Right cardiac atrium (tissue), 5 donors: ENCODE data around the gene FHOD3. TPM values are rescaled to one million over a fixed set of nuclear protein-coding genes. Genes with fewer than 3 reads are reported as not detected.
A peak's percentile ranks its signal among the peaks of the same experiment; 100 is the strongest.

ENCODE experiments used
- ATAC-seq, 2 donors: fragments of 200-7000 bp; cut with Tn5 transposase; one replicate each; pipeline versions ENCODE4 v1.8.0 to v1.9.1; 2020; ENCODE audit warnings: moderate library complexity in 2 of 2, mild to moderate bottlenecking in 1 of 2
- DNase-seq, 3 donors: peaks; one replicate each; pipeline ENCODE4 v3.0.0-alpha.2; 2020
- H3K27ac ChIP-seq: one replicate; pipeline ENCODE4 v1.5.1; 2013; ENCODE audit warnings: mild to moderate bottlenecking, low read length, control low read depth, moderate library complexity
- H3K27me3 ChIP-seq: one replicate; pipeline ENCODE4 v1.6.1; 2013; ENCODE audit not compliant: control insufficient read depth, insufficient read depth
- H3K4me1 ChIP-seq: one replicate; pipeline ENCODE4 v1.6.1; 2013; ENCODE audit warnings: low read length; ENCODE audit not compliant: control insufficient read depth, insufficient read depth
- H3K4me3 ChIP-seq: one replicate; pipeline ENCODE4 v1.5.1; 2013; ENCODE audit warnings: low read length, control low read depth
- H3K9me3 ChIP-seq: one replicate; pipeline ENCODE4 v1.6.1; 2013; ENCODE audit warnings: low read length; ENCODE audit not compliant: control insufficient read depth
- WGBS: extraction: QIAGEN DNeasy Blood & Tissue Kit; methylation state at CpG from one replicate; pipeline ENCODE4 v1.1.7; 2013; 5-methylcytosine and 5-hydroxymethylcytosine counted together
- intact Hi-C, 4 donors: fragments of 100-400 bp; cut with DNase I; formaldehyde crosslinking; loops; one replicate each; pipeline versions ENCODE4 v1.11.0 to v1.14.0; 2022 to 2023
- polyA plus RNA-seq: library from polyadenylated mRNA; stranded (reverse); fragments of 200-250 nt; gene quantifications from one replicate; pipeline ENCODE4 v1.2.3, GENCODE V29; 2013
- total RNA-seq, 4 donors: library from RNA; stranded (reverse); fragmentation: NEBNext Ultra II Directional; extraction: Animal tissue kit (Norgen Biotek cat#: 25700); gene quantifications; one replicate each; pipeline ENCODE4 v1.2.1, GENCODE V29; 2021
- donor health status: healthy with polysubstance abuse.
- donor health status: DM: no; HTN: yes; CAD: no.
- donor health status: DM: no; HTN: no; CAD: no.
- donor health status: DM: no; HTN: yes; CAD: no; lungs with severe emphysema.
- donor health status: DM: yes; HTN: yes; CAD: no.

Gene FHOD3
- total and polyA plus RNA-seq, 5 donors, result 118 to 157 (median 138) TPM

DNA sequence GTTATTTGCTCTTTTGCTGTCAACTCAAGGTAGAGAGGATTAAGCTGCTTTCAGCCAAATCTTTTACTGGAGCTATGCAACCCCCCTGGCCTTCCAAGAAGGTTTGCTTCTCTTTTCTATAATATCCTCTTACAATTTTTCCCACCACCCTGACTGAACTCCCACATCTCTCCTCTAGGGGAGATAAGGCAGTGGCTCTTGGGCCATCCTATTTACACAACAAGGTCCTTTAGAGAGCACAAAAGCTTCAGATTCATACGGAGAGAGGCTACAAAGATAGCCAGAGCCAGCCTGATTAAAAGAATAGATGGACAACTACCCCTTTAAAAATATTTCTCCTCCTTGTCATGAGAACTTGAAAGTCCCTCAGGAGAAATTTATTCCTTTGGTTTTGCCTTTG lies 435.6 kb downstream of the FHOD3 start:
- H3K9me3 ChIP-seq, result no peaks in the 10 kb centered on the region
- no peak overlapping the region for H3K27ac ChIP-seq
- H3K4me3 ChIP-seq, result no peak overlapping the region
- DNase-seq (no peak), ATAC-seq (no peak)
- H3K4me1 ChIP-seq, result no peaks in the 10 kb centered on the region
- H3K27me3 ChIP-seq, result no peaks in the 10 kb centered on the region
- intact Hi-C loops, result loop anchor here in 1 of 4 donors (2.0 kb wide), 1 partner anchor 60 kb away; no protein-coding TSS in a partner anchor
- WGBS, result 48% methylated on average over 1 of the region's 1 CpG

GRCh38 chr18:36734596-36734995 lies 437.1 kb downstream of the FHOD3 start:
- intact Hi-C loops, result no loop called here
- 71% methylated on average over 4 of the region's 4 CpGs for WGBS
- Histone ChIP-seq H3K4me1 (no peaks in the 10 kb centered on the region), H3K27me3 (no peaks in the 10 kb centered on the region), H3K27ac (no peak overlapping the region), H3K4me3 (no peak overlapping the region), H3K9me3 (no peaks in the 10 kb centered on the region)
- no peak for DNase-seq
- no peak for ATAC-seq

DNA sequence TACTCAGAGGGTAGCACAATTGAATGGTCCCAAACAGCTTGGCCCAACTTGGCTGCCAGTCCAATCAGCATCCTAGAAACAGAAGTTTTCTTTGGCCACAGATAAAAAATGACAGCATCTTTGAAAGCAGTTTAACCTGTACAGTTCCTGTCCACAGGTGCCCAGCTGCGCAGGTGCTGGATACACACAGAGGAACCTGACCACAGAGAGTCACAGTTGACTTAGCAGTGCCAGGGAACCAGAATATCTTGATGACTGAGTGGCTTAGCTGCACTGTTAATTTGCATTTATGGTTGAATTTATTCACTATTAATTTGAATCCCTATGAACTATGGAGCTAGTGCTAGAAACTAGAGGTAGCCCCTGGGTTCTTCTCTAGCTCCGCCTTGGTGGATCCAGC lies 437.6 kb downstream of the FHOD3 start:
- Histone ChIP-seq H3K9me3 (no peaks in the 10 kb centered on the region), H3K27me3 (no peaks in the 10 kb centered on the region), H3K4me1 (no peaks in the 10 kb centered on the region), H3K4me3 (no peak overlapping the region), H3K27ac (no peak overlapping the region)
- ATAC-seq, result no peak
- WGBS, result 89% methylated on average over 2 of the region's 2 CpGs
- intact Hi-C loops, result no loop called here
- DNase-seq, result no peak

- Histone ChIP-seq H3K4me1 (no peaks in the 10 kb centered on the region), H3K27me3 (no peaks in the 10 kb centered on the region), H3K4me3 (no peak overlapping the region), H3K27ac (no peak overlapping the region), H3K9me3 (no peaks in the 10 kb centered on the region)
- ATAC-seq (no peak), DNase-seq (no peak)
- intact Hi-C loops, result no loop called here
- WGBS, result 92% methylated on average over 6 of the region's 6 CpGs
Measured at GRCh38 chr18:36736094-36736493, 438.6 kb downstream of the FHOD3 start.

- Histone ChIP-seq H3K4me3 (no peak overlapping the region), H3K27ac (no peak overlapping the region), H3K4me1 (no peaks in the 10 kb centered on the region), H3K27me3 (no peaks in the 10 kb centered on the region), H3K9me3 (no peaks in the 10 kb centered on the region)
- intact Hi-C loops, result no loop called here
- DNase-seq, result no peak
- 81% methylated on average over 3 of the region's 3 CpGs for WGBS
- ATAC-seq, result no peak
Measured at GRCh38 chr18:36737316-36737715, 439.8 kb downstream of the FHOD3 start.

- H3K27ac ChIP-seq, result no peak overlapping the region
- 79% methylated on average over 6 of the region's 6 CpGs for WGBS
- no peaks in the 10 kb centered on the region for H3K4me1 ChIP-seq
- ATAC-seq (no peak), DNase-seq (no peak)
- no peaks in the 10 kb centered on the region for H3K27me3 ChIP-seq
- no peaks in the 10 kb centered on the region for H3K9me3 ChIP-seq
- intact Hi-C loops, result no loop called here
- H3K4me3 ChIP-seq, result no peak overlapping the region
Measured at GRCh38 chr18:36744261-36744876, 446.9 kb downstream of the FHOD3 start.

- peak in 1 of 3 donors; percentile 33 for DNase-seq
- Histone ChIP-seq H3K27ac (no peak overlapping the region), H3K27me3 (no peaks in the 10 kb centered on the region), H3K4me3 (no peak overlapping the region), H3K9me3 (no peaks in the 10 kb centered on the region), H3K4me1 (no peaks in the 10 kb centered on the region)
- intact Hi-C loops, result no loop called here
- peak in 1 of 2 donors; percentile 36 for ATAC-seq
- 90% methylated on average over 25 of the region's 25 CpGs for WGBS
Measured at GRCh38 chr18:36745219-36745975, 447.9 kb downstream of the FHOD3 start.

DNA sequence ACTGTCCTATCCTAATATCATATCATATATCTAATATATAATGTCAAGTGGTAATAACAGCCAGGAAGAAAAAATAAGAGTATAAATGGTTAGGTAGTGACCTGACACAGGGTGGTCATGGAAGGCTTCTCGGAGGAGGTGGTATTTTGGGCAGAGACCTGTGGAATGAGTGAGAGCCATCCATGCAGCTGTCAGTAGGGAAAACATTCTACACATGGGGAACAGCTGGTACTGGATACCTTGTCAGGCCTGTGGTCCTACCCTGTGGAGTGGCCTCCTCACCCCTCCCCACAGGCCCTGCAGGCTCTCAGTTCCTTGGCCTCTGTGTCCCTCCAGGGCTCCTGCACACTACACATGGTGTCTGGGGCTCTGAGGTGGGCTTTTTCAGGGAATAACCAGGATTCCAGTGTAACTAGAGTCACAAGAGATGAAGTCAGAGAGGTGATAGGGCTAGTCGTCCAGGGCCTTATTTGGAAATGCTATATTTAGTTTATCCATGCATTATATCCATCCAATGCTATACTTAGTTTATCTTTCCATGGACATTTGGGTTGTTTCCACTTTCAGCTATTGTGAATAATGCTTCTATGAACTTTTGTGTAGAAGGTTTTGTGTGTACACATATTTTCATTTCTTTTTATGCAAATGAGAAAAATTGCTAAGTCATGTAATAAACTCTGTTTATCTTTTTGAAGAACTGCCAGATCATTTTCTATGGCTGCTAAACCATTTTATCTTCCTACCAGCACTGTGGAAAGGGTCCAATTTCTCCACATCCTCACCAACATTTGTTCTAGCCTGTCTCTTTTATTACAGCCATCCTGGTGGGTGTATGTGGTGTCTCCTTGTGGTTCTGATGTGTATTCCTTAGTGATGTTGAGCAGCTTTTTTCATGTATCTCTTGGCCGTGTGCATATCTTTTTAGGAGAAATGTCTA lies 455.7 kb downstream of the FHOD3 start:
- ATAC-seq (peak; percentile 21 to 43), DNase-seq (no peak)
- H3K27ac ChIP-seq, result peak overlapping the region; percentile 72
- intact Hi-C loops, result loop anchor here in 1 of 4 donors (10.0 kb wide), 1 partner anchor 68 kb away; no protein-coding TSS in a partner anchor
- no peaks in the 10 kb centered on the region for H3K9me3 ChIP-seq
- H3K4me3 ChIP-seq, result no peak overlapping the region
- H3K4me1 ChIP-seq, result no peaks in the 10 kb centered on the region
- H3K27me3 ChIP-seq, result no peaks in the 10 kb centered on the region
- WGBS, result 38% methylated on average over 3 of the region's 3 CpGs

GRCh38 chr18:36756242-36756641 lies 458.7 kb downstream of the FHOD3 start:
- H3K9me3 ChIP-seq, result no peaks in the 10 kb centered on the region
- ATAC-seq (no peak), DNase-seq (no peak)
- intact Hi-C loops, result loop anchor here (5.0 to 10.0 kb wide), 2 partner anchors 69 to 71 kb away; no protein-coding TSS in a partner anchor
- no peak overlapping the region for H3K4me3 ChIP-seq
- 50% methylated on average over 4 of the region's 4 CpGs for WGBS
- no peak overlapping the region for H3K27ac ChIP-seq
- no peaks in the 10 kb centered on the region for H3K4me1 ChIP-seq
- H3K27me3 ChIP-seq, result no peaks in the 10 kb centered on the region

- Histone ChIP-seq H3K9me3 (no peaks in the 10 kb centered on the region), H3K4me3 (no peak overlapping the region), H3K27me3 (no peaks in the 10 kb centered on the region), H3K27ac (no peak overlapping the region), H3K4me1 (no peaks in the 10 kb centered on the region)
- 4% methylated on average over 1 of the region's 1 CpG for WGBS
- intact Hi-C loops, result loop anchor here (5.0 to 10.0 kb wide), 2 partner anchors 70 to 72 kb away; no protein-coding TSS in a partner anchor
- DNase-seq (no peak), ATAC-seq (peak in 1 of 2 donors; percentile 70)
Measured at GRCh38 chr18:36757081-36757480, 459.6 kb downstream of the FHOD3 start.
